ENCODE data around the gene AVP.

Gene AVP

GRCh38 chr20:3109350-3110302 lies 25.1 kb upstream of the AVP start:
- no peak for DNase-seq (ENCODE audit: low spot score)

GRCh38 chr20:3107464-3108025 lies 23.0 kb upstream of the AVP start:
- DNase-seq (ENCODE audit: low spot score): no peak

GRCh38 chr20:3106658-3107463 lies 22.3 kb upstream of the AVP start:
- no peak for DNase-seq (ENCODE audit: low spot score)

DNA sequence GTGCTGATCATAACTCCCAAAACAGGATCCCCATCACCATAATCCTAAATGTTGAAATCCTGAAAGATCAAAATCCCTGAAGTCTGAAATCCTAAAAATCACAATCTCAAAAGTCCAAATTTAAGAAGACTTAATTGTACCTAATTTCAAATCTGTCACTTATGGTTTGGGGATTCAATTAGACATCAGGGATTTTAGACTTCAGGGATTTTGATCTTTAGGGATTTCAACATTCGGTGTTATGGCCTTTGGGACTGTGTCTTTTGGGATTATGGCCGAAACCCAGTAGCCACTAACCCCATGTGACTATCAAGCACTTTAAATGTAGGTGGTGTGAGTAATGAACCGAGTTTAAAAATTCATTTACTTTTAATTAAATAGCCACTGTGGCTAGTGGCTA lies 21.7 kb upstream of the AVP start:
- DNase-seq (ENCODE audit: low spot score): no peak

GRCh38 chr20:3105256-3106137 lies 21.0 kb upstream of the AVP start:
- DNase-seq (ENCODE audit: low spot score): no peak

DNA sequence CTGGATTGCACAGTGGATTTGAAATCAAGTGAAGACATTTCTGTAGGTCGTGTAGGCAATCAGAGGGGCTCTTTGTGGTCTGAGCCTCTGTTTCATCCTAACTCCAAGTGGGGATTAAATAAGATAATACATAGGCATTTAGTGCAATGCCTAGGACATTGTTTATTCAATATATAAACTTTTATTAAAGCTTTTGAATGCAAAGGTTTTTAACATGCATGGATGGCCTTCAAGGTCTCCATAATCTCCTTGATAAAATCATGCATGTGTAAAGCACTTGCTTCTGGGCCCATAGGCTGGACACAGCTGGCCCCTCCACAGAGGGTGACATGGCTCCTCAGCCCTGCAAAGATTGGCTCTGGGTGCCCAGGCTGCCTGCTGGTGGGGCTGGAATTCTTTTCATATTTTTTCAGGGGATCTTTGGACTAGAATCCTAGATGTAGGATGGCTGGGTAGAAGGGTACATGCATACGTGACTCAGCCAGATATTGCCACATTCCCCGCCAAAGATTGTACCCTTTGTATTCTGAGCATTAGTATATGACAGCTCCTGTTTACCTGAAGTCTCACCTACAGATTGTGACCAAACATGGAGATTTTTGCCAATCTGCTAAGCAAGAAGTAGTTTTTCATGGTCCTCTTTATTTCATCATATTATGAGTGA lies 19.0 kb upstream of the AVP start:
- DNase-seq (ENCODE audit: low spot score): no peak

DNA sequence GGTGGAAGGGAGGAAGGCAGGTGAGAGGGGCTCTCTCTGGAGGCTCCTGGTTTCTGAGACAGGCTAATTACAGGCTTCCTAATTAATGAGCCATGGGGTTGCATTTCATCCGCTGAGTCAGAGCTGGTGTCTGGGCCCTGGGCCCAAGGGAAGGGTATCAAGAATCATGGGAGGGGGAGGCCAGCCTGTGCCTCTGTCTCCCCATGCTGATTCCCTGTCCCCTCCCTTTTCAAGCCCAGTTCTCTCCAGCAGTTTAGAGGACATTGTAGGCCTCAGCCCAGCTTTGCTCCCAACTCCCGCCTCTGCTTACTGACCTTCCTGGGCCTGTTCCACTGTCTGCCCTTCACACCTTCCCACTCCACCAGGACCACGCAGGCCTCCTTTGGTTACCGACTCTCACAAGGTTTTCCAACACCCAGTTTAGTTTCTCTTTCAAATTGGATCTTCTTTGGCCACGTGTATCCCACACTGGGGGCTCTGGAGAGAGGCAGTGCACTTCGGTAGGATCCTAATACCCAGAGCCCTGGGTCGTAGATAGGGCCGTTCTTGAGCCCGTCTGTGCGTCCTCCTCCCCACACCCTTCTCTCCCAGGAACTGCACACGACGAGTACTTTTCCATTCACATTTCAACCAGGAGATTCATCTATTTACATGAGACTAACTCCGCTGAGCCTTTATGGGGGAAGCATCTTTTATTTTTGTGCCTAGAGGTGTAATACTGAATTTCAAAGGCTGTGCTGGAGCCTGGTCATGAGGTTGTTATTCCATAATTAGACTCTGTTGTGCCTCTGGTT lies 18.2 kb upstream of the AVP start:
- no peak for DNase-seq (ENCODE audit: low spot score)

GRCh38 chr20:3101737-3102574 lies 17.4 kb upstream of the AVP start:
- no peak for DNase-seq (ENCODE audit: low spot score)

DNA sequence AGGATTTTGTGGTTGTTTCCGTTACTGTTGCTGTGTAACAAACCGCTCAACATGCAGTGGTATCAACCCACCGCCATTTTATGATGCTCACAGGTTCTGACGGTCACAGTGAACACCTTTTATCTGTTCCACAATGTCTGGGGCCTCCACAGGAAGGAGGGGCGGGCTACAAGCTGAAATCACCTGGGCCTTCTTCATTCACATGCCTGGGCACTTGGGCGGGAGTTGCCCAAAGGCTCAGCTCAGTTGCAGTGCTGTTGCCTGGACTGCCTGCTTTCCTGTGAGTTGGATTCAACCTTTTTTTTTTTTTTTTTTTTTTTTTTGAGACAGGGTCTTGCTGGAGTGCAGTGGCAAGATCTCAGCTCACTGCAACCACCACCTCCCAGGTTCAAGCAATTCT lies 16.7 kb upstream of the AVP start:
- DNase-seq (ENCODE audit: low spot score): no peak

- DNase-seq (ENCODE audit: low spot score): no peak
Observed at GRCh38 chr20:3100480-3100879, 16.0 kb upstream of the AVP start.

DNA sequence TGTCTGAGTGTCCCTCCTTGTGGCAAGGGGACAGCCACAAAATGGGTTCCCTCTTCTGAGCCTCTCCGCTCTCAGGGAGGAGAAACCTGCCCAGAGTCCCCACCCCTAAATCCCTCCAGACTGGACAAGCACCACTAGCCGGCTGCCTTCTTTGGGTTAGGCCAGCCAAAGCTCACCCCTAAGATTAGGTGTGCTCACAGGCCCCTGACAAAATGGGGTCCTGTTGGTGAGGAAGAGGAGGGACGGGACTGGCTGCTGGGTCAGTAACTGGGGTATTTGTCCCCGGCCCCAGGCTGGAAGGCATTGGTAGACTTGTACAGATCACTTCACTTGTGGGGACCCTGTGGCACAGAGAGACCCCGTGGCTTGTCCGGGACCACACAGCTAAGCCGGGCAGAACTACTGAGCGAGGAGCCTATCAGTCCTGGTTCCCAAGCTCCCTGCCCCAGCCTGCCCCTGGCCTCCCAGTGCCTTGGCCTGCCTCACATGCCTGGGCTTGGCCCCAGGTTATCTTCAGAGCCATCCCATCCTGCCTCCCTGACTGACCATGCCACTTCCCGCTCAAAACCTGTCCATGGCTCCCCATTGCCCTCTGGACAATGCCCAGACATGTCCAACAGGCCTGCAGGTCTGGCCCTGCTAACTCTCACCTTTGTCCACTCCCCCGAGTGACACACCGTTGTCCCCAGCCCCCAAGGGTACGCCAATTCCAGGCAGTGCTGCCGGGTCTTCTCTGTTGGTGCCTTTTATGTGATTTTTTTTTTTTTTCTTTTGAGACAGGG lies 10.5 kb upstream of the AVP start:
- no peak for DNase-seq (ENCODE audit: low spot score)

DNA sequence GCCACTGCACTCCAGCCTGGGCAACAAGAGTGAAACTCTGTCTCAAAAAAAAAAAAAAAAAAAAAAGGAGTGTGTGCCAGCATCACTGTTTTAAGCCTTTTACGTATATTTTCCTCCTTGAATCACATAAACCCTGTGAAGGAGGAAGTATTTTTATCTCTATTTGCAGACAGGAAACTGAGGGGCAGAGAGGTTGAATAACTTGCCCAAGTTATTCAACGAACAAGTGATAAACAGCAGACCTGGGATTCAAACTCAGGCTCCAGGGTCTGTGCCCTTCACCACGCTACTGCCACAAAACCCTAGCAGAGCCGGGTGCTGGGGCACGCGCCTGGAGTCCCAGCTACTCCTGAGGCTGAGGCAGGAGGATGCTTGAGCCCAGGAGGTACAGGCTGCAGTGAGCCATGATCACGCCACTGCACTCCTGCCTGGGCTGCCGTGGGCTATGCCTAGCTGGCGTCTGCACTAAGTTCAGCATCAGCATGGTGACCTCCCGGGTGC lies 9.4 kb upstream of the AVP start:
- no peak for DNase-seq (ENCODE audit: low spot score)

DNA sequence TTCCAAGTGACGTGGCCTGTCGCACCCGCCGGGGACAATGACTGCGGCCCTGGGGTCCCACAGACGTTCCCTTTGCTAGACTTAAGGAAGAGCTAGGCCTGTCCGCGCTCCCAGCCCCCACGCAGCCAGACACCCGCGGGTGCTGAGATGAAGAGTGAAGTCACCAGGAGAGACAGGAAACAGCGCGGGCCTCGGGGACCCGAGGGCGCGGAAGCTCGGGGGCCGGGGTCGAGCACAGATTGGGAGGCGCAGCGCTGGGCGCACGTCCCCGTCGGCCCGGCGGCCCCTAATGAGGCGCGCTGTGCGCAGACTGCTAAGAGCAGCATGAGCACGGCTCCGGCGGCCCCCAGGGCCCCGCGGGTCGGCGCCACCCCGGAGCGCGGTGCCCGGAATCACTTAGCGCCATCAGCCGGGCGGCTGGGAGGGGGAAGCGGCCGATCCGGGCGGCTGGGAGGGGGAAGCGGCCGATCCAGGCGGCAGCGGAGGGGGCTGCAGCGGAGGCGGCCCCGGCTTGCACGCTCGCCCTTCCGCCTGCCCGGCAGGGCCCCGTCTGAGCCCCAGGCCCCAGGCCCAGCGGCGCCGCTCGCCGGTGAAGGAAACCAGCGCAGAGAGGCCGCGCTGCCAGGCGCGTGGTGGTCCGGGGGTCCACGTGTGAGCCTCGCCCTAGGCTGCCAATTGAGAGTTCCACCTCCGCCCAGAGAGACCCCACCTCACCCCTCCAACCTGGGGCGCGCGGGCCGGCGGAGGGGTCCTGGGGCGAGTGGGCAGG lies 8.3 kb upstream of the AVP start:
- DNase-seq (ENCODE audit: low spot score): no peak

GRCh38 chr20:3090565-3090964 lies 6.0 kb upstream of the AVP start:
- no peak for DNase-seq (ENCODE audit: low spot score)

DNA sequence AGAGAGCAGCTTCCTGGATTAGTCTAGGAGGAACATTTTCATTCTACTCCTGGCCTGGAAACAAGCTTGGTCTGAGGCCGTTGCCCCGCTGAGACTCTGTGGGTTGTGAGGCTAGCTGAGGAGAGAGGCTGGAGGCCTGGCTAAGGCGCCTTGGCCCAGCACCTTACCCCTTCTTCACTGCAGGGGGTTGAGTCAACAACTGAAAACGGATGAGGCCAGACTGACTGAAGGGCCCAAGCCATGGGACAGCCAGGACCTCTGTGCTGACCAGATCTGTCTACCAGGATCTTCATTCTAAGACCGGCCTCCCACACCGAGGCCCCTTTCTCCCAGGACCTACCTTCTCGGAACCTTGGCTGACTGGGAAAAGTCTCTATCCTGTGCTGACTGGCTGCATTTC lies 3.5 kb upstream of the AVP start:
- no peak for DNase-seq (ENCODE audit: low spot score)

GRCh38 chr20:3085571-3086072 lies 1.1 kb upstream of the AVP start:
- no peak for DNase-seq (ENCODE audit: low spot score)

DNA sequence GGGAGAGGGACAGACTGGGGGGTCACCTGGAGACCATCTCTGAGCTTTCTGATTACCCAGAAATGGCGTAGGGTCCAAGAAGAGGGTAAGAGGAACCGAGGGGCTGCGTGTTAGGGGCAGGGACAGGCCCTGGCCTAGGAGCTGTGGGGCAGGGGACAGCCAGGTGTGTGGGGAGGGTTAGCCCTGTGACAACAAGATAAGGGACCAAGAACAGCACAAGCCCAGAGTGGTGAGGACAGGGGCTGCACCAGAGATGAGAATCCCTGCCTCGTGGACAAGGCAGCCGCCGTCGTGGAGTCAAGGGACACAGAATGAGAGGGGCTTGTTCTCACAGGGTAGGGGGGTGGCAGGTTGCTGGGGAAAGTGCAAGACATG lies 449 bp upstream of the AVP start:
- no peak for DNase-seq (ENCODE audit: low spot score)

Measured in COLO829 (cell line).